ENCODE data around the gene ADAMTS12.

DNA sequence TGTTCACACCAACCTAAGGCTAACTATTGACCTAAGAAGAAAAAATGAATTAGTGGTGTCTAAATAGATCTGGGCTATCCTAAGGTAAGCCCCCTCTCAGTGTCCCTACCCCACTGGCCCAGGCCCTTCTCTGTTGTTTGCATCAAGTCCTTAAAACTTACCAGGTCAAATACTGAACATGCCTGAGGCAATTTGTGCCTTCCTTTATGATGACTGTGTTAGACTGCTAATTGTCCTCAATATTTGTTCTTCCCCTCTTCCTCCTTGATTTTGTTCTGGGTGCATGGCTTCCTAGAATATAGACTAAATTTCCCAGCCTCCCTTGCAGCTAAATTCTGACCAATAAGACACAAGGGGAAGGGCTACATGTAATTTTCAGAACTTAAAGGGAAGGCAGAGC, 199.9 kb downstream of the ADAMTS12 start:
- TF ChIP-seq MXI1 (IDR thresholded peaks at IDR 0.05; ENCODE audit: low read depth, low read length), result no peak
- TF ChIP-seq, protein P1, sequence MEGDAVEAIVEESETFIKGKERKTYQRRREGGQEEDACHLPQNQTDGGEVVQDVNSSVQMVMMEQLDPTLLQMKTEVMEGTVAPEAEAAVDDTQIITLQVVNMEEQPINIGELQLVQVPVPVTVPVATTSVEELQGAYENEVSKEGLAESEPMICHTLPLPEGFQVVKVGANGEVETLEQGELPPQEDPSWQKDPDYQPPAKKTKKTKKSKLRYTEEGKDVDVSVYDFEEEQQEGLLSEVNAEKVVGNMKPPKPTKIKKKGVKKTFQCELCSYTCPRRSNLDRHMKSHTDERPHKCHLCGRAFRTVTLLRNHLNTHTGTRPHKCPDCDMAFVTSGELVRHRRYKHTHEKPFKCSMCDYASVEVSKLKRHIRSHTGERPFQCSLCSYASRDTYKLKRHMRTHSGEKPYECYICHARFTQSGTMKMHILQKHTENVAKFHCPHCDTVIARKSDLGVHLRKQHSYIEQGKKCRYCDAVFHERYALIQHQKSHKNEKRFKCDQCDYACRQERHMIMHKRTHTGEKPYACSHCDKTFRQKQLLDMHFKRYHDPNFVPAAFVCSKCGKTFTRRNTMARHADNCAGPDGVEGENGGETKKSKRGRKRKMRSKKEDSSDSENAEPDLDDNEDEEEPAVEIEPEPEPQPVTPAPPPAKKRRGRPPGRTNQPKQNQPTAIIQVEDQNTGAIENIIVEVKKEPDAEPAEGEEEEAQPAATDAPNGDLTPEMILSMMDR (IDR thresholded peaks at IDR 0.05), result no peak
- TF ChIP-seq, protein P2, sequence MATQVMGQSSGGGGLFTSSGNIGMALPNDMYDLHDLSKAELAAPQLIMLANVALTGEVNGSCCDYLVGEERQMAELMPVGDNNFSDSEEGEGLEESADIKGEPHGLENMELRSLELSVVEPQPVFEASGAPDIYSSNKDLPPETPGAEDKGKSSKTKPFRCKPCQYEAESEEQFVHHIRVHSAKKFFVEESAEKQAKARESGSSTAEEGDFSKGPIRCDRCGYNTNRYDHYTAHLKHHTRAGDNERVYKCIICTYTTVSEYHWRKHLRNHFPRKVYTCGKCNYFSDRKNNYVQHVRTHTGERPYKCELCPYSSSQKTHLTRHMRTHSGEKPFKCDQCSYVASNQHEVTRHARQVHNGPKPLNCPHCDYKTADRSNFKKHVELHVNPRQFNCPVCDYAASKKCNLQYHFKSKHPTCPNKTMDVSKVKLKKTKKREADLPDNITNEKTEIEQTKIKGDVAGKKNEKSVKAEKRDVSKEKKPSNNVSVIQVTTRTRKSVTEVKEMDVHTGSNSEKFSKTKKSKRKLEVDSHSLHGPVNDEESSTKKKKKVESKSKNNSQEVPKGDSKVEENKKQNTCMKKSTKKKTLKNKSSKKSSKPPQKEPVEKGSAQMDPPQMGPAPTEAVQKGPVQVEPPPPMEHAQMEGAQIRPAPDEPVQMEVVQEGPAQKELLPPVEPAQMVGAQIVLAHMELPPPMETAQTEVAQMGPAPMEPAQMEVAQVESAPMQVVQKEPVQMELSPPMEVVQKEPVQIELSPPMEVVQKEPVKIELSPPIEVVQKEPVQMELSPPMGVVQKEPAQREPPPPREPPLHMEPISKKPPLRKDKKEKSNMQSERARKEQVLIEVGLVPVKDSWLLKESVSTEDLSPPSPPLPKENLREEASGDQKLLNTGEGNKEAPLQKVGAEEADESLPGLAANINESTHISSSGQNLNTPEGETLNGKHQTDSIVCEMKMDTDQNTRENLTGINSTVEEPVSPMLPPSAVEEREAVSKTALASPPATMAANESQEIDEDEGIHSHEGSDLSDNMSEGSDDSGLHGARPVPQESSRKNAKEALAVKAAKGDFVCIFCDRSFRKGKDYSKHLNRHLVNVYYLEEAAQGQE (IDR thresholded peaks at IDR 0.05; ENCODE audit: low read depth, low read length), result no peak
- TF ChIP-seq, protein P3, sequence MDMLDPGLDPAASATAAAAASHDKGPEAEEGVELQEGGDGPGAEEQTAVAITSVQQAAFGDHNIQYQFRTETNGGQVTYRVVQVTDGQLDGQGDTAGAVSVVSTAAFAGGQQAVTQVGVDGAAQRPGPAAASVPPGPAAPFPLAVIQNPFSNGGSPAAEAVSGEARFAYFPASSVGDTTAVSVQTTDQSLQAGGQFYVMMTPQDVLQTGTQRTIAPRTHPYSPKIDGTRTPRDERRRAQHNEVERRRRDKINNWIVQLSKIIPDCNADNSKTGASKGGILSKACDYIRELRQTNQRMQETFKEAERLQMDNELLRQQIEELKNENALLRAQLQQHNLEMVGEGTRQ (IDR thresholded peaks at IDR 0.05; ENCODE audit: borderline replicate concordance, low read depth, low read length), result no peak
- TF ChIP-seq, protein P4, sequence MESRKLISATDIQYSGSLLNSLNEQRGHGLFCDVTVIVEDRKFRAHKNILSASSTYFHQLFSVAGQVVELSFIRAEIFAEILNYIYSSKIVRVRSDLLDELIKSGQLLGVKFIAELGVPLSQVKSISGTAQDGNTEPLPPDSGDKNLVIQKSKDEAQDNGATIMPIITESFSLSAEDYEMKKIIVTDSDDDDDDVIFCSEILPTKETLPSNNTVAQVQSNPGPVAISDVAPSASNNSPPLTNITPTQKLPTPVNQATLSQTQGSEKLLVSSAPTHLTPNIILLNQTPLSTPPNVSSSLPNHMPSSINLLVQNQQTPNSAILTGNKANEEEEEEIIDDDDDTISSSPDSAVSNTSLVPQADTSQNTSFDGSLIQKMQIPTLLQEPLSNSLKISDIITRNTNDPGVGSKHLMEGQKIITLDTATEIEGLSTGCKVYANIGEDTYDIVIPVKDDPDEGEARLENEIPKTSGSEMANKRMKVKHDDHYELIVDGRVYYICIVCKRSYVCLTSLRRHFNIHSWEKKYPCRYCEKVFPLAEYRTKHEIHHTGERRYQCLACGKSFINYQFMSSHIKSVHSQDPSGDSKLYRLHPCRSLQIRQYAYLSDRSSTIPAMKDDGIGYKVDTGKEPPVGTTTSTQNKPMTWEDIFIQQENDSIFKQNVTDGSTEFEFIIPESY (IDR thresholded peaks at IDR 0.05; ENCODE audit: borderline replicate concordance, low read depth), result no peak
- TF ChIP-seq, protein P5, sequence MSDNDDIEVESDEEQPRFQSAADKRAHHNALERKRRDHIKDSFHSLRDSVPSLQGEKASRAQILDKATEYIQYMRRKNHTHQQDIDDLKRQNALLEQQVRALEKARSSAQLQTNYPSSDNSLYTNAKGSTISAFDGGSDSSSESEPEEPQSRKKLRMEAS (IDR thresholded peaks at IDR 0.05; ENCODE audit: low read depth), result no peak
- no peak for TF ChIP-seq JUND (IDR thresholded peaks at IDR 0.05)
- TF ChIP-seq POLR2AphosphoS5 (IDR thresholded peaks at IDR 0.05; ENCODE audit: low read depth, low read length), result no peak
- no peak for TF ChIP-seq RAD21 (IDR thresholded peaks at IDR 0.05; ENCODE audit: low read length)
- TF ChIP-seq EZH2phosphoT487 (IDR thresholded peaks at IDR 0.05; ENCODE audit: borderline replicate concordance, low read depth), result no peak
- TF ChIP-seq, protein P6, sequence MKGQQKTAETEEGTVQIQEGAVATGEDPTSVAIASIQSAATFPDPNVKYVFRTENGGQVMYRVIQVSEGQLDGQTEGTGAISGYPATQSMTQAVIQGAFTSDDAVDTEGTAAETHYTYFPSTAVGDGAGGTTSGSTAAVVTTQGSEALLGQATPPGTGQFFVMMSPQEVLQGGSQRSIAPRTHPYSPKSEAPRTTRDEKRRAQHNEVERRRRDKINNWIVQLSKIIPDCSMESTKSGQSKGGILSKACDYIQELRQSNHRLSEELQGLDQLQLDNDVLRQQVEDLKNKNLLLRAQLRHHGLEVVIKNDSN (IDR thresholded peaks at IDR 0.05; ENCODE audit: borderline replicate concordance, low read depth), result no peak

Data from SK-N-SH (cell line).